NB4 (cell line): Measurements from ENCODE around the gene MACO1.

Experiments
- POLR2A ChIP-seq: IDR thresholded peaks from 2 replicates; pipeline ENCODE4 v1.6.1; 2011; ENCODE audit warnings: mild to moderate bottlenecking; ENCODE audit not compliant: insufficient read length; ENCODE audit errors: extremely low read depth
- TF ChIP-seq, protein P1 (sequence below): IDR thresholded peaks from one replicate; pipeline ENCODE4 v1.5.1; 2012; ENCODE audit warnings: low read depth, low read length

DNA sequence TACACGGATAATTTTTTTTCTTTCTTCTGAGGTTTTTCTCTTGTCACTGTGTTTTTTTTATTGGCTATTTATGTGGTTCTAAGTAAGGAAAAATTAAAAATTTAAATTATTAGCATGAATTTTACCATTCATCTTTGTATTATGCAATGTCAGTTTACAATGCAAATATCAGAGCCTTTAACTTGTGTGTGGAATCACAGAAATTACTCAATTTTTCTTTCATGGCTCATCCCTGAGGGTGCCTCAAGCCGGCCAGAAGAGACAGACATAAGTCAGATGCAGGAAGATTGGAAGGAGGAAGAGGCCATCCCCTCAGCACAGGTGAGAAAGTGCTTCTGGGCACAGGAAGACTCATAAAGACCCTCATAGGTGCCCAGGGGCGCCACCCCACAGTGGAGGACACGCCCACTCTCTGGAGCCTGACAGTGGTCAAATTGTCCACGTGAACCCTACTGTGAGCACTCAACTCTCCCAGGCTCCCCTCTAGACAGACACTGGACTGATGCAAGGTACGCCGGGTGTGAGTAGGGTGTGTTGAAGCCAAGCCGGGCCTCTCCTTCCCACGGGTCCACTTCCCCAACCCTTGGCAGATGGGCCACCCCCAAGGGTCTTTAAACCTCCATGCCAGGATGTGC lies 103.2 kb downstream of the MACO1 start:
- TF ChIP-seq, protein P1, sequence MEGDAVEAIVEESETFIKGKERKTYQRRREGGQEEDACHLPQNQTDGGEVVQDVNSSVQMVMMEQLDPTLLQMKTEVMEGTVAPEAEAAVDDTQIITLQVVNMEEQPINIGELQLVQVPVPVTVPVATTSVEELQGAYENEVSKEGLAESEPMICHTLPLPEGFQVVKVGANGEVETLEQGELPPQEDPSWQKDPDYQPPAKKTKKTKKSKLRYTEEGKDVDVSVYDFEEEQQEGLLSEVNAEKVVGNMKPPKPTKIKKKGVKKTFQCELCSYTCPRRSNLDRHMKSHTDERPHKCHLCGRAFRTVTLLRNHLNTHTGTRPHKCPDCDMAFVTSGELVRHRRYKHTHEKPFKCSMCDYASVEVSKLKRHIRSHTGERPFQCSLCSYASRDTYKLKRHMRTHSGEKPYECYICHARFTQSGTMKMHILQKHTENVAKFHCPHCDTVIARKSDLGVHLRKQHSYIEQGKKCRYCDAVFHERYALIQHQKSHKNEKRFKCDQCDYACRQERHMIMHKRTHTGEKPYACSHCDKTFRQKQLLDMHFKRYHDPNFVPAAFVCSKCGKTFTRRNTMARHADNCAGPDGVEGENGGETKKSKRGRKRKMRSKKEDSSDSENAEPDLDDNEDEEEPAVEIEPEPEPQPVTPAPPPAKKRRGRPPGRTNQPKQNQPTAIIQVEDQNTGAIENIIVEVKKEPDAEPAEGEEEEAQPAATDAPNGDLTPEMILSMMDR, result no peak
- TF ChIP-seq POLR2A, result no peak
